ENCODE results near the gene CCDC7.
A peak's percentile ranks its signal among the peaks of the same experiment; 100 is the strongest.
"Not testable (repeated sequence)": the region's sequence is repeated elsewhere in the genome, so short reads cannot be mapped to it uniquely, and the experiment has no call there.

CCDC7 gene

DNA sequence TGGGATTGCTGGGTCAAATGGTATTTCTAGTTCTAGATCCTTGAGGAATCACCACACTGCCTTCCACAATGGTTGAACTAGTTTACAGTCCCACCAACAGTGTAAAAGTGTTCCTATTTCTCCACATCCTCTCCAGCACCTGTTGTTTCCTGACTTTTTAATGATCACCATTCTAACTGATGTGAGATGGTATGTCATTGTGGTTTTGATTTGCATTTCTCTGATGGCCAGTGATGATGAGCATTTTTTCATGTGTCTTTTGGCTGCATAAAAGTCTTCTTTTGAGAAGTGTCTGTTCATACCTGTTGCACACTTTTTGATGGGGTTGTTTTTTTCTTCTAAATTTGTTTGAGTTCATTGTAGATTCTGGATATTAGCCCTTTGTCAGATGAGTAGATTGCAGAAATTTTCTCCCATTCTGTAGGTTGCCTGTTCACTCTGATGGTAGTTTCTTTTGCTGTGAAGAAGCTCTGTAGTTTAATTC, 37.1 kb downstream of the CCDC7 start:
- H3K4me1 Mint-ChIP-seq; H3K4me3 Mint-ChIP-seq; H3K27me3 Mint-ChIP-seq; ATAC-seq (replicated peaks); H3K27ac Mint-ChIP-seq; DNase-seq: not testable (repeated sequence)
- Mint-ChIP-seq H3K9me3 (peaks cover 23 to 34% of the 10 kb centered on the region in 2 donors), H3K36me3 (peaks cover 66 to 78% of the 10 kb centered on the region in 2 donors)

GRCh38 chr10:32488038-32488437, 42.1 kb downstream of the CCDC7 start:
- peaks cover 17 to 23% of the 10 kb centered on the region in 2 donors for H3K9me3 Mint-ChIP-seq
- not testable (repeated sequence) for H3K27ac Mint-ChIP-seq; H3K4me3 Mint-ChIP-seq; H3K4me1 Mint-ChIP-seq; H3K27me3 Mint-ChIP-seq; ATAC-seq (replicated peaks); DNase-seq
- peaks cover 67 to 77% of the 10 kb centered on the region in 2 donors for H3K36me3 Mint-ChIP-seq

DNA sequence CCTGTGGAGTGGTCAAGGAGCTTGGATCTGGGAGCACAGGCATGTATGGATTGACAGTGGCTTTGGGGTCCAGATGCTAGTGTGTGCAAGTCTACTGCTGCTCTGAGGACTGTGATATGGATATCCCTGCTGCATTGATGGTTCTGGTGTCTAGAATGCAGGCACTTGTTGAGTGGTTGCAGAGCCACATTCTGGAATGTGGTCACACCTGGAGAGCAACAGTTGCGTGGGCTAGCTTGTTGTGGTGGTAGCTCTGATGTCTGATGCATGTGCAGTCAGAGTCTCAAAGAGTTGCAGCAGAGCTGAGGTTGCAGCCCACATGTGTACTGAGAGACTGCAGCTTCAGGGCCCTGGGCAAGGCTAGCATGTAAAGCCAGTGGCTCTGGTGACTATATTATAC, 43.2 kb downstream of the CCDC7 start:
- H3K27me3 Mint-ChIP-seq = no peaks in the 10 kb centered on the region
- H3K36me3 Mint-ChIP-seq = peaks cover 59 to 66% of the 10 kb centered on the region in 2 donors
- H3K4me1 Mint-ChIP-seq = no peaks in the 10 kb centered on the region
- peaks cover 16 to 17% of the 10 kb centered on the region in 2 donors for H3K9me3 Mint-ChIP-seq
- ATAC-seq (replicated peaks) = no peak
- H3K27ac Mint-ChIP-seq = no peak overlapping the region
- no peak overlapping the region for H3K4me3 Mint-ChIP-seq
- no peak for DNase-seq

- Mint-ChIP-seq H3K36me3 (peaks cover 57 to 63% of the 10 kb centered on the region in 2 donors), H3K27ac (no peak overlapping the region), H3K4me1 (no peaks in the 10 kb centered on the region), H3K27me3 (no peaks in the 10 kb centered on the region), H3K4me3 (no peak overlapping the region), H3K9me3 (peaks cover 17 to 20% of the 10 kb centered on the region in 2 donors)
- no peak for DNase-seq
- ATAC-seq (replicated peaks) = no peak
Observed at GRCh38 chr10:32489901-32490300, 44.0 kb downstream of the CCDC7 start.

DNA sequence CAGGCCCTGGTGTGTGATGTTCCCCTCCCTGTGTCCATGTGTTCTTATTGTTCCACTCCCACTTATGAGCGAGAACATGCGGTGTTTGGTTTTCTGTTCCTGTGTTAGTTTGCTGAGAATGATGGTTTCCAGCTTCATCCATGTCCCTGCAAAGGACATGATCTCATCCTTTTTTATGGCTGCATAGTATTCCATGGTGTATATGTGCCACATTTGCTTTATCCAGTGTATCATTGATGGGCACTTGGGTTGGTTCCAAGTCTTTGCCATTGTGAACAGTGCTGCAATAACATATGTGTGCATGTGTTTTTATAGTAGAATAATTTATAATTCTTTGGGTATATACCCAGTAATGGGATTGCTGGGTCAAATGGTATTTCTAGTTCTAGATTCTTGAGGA, 48.6 kb downstream of the CCDC7 start:
- H3K27ac Mint-ChIP-seq; H3K4me1 Mint-ChIP-seq; H3K27me3 Mint-ChIP-seq; ATAC-seq (replicated peaks); H3K4me3 Mint-ChIP-seq; DNase-seq: not testable (repeated sequence)
- peaks cover 3 to 11% of the 10 kb centered on the region in 2 donors for H3K9me3 Mint-ChIP-seq
- H3K36me3 Mint-ChIP-seq = peaks cover 33 to 59% of the 10 kb centered on the region in 2 donors

- not testable (repeated sequence) for ATAC-seq (replicated peaks)
Observed at GRCh38 chr10:32500136-32500535, 54.2 kb downstream of the CCDC7 start.

GRCh38 chr10:32501906-32502305, 56.0 kb downstream of the CCDC7 start:
- H3K27me3 Mint-ChIP-seq = no peaks in the 10 kb centered on the region
- ATAC-seq (replicated peaks) = no peak
- no peak overlapping the region for H3K27ac Mint-ChIP-seq
- H3K36me3 Mint-ChIP-seq = peaks cover 54 to 77% of the 10 kb centered on the region in 2 donors
- H3K9me3 Mint-ChIP-seq = peaks cover 8 to 11% of the 10 kb centered on the region in 2 donors
- no peak overlapping the region for H3K4me3 Mint-ChIP-seq
- no peak for DNase-seq
- no peaks in the 10 kb centered on the region for H3K4me1 Mint-ChIP-seq

More at GRCh38 chr10:32500136-32500535, 54.2 kb downstream of the CCDC7 start:
- not testable (repeated sequence) for DNase-seq, H3K4me3 Mint-ChIP-seq, H3K4me1 Mint-ChIP-seq, H3K9me3 Mint-ChIP-seq, H3K27me3 Mint-ChIP-seq, H3K27ac Mint-ChIP-seq
- H3K36me3 Mint-ChIP-seq = peaks cover 49 to 81% of the 10 kb centered on the region in 2 donors

- not testable (repeated sequence) for ATAC-seq (replicated peaks); H3K27me3 Mint-ChIP-seq; DNase-seq; H3K4me3 Mint-ChIP-seq; H3K4me1 Mint-ChIP-seq; H3K9me3 Mint-ChIP-seq; H3K27ac Mint-ChIP-seq
- peaks cover 42 to 54% of the 10 kb centered on the region in 2 donors for H3K36me3 Mint-ChIP-seq
Observed at GRCh38 chr10:32505762-32506420, 60.0 kb downstream of the CCDC7 start.

DNA sequence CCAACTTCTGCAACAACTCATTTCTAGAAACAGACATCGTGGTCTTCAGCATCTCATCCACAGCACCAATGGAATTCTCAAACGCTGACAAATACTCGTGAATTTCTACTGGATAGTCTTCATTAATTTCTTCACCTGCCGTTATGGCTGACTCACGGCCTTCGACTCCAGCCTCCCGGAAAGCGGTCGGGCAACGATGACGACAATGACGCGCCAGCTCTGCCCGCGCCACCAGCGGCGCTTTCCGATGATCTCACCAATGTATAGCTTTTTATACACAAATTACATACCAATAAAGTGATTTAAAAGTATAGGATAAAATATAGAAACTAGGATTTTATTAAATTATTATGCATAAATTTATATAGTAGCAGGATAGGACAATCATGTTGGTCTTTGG, 65.7 kb downstream of the CCDC7 start:
- Mint-ChIP-seq H3K36me3 (peaks cover 14 to 28% of the 10 kb centered on the region in 2 donors), H3K4me3 (no peak overlapping the region), H3K27me3 (no peaks in the 10 kb centered on the region), H3K9me3 (peaks cover 0 to under 1% of the 10 kb centered on the region in 2 donors), H3K4me1 (no peaks in the 10 kb centered on the region), H3K27ac (no peak overlapping the region)
- ATAC-seq (replicated peaks) (no peak), DNase-seq (no peak)

DNA sequence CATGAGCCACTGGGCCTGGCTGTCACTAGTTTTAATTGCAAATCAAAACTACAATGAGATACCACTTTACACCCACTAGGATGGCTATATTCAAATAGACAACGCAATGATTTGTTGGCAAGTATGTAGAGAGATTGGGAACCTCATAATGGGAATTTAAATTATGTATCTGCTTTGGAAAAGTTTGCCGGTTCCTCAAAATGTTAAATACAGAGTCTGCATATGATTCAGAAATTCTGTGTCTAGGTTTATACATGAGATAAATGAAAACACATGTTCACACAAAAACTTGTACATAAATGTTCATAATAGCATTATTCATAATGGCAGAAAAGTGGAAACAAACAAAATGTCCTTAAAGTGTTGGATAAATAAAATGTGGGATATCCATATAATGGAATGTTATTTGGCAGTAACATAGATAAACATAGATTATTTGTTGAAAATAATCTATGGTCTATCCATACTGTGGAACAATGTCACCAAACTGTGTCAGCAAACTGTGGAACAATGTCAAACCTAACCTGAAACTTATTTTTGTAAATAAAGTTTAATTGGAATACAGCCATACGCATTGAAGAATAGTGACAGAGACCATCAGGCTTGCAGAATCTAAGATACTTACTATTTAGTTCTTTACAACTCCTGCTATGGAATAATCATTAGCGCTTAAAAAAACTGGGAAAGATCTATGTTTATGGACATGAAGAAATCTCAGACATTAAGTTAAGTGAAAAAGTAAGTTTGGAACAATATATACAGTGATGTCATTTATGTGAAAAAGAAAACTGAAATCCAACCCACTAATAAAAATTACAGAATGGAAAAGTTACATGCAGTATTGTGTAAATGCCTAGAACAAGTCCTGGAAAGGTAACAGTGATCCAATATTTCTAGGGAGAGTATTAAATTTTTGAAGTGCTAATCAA, 70.9 kb downstream of the CCDC7 start:
- Mint-ChIP-seq H3K27me3 (no peaks in the 10 kb centered on the region), H3K9me3 (peaks cover 4 to 8% of the 10 kb centered on the region in 2 donors), H3K4me1 (no peaks in the 10 kb centered on the region), H3K36me3 (peaks cover 8 to 17% of the 10 kb centered on the region in 2 donors), H3K27ac (peak overlapping the region; percentile 9), H3K4me3 (no peak overlapping the region)
- ATAC-seq (replicated peaks) (no peak), DNase-seq (no peak)

DNA sequence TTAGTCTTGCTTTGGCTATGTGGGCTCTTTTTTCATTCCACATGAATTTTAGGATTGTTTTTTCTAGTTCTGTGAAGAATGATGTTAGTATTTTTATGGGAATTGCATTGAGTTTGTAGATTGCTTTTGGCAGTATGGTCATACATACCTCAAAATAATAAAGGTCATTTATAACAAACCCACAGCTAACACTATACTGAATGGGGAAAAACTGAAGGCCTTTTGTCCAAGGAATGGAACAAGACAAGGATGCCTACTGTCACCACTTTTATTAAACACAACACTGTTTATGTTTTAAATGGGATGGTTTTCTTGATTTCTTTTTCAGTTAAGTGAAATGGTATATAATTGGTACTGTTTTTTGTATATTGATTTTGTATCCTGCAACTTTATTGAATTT, 84.3 kb downstream of the CCDC7 start:
- H3K9me3 Mint-ChIP-seq = peaks cover 10 to 22% of the 10 kb centered on the region in 2 donors
- H3K36me3 Mint-ChIP-seq = peaks cover 27 to 42% of the 10 kb centered on the region in 2 donors
- no peak overlapping the region for H3K27ac Mint-ChIP-seq
- no peaks in the 10 kb centered on the region for H3K27me3 Mint-ChIP-seq
- no peaks in the 10 kb centered on the region for H3K4me1 Mint-ChIP-seq
- no peak overlapping the region for H3K4me3 Mint-ChIP-seq
- ATAC-seq (replicated peaks) = no peak
- DNase-seq = no peak

DNA sequence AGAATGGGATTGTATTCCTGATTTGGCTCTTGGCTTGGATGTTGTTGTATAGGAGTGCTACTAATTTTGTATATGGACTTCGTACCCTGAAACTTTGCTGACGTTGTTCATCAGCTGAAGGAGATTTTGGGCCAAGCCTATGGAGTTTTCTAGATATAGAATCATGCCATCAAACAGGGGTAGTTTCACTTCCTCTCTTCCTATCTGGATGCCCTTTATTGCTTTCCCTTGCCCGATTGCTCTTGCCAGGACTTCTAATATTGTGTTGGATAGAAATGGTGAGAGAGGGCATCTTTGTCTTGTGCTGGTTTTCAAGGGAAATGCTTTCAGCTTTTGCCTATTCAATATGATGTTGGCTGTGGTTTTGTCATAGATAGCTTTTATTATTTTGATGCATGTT, 92.3 kb downstream of the CCDC7 start:
- H3K9me3 Mint-ChIP-seq = peaks cover 15 to 19% of the 10 kb centered on the region in 2 donors
- no peak overlapping the region for H3K27ac Mint-ChIP-seq
- H3K4me1 Mint-ChIP-seq = no peaks in the 10 kb centered on the region
- ATAC-seq (replicated peaks) (no peak), DNase-seq (no peak)
- peaks cover 24 to 31% of the 10 kb centered on the region in 2 donors for H3K36me3 Mint-ChIP-seq
- H3K27me3 Mint-ChIP-seq = no peaks in the 10 kb centered on the region
- no peak overlapping the region for H3K4me3 Mint-ChIP-seq

DNA sequence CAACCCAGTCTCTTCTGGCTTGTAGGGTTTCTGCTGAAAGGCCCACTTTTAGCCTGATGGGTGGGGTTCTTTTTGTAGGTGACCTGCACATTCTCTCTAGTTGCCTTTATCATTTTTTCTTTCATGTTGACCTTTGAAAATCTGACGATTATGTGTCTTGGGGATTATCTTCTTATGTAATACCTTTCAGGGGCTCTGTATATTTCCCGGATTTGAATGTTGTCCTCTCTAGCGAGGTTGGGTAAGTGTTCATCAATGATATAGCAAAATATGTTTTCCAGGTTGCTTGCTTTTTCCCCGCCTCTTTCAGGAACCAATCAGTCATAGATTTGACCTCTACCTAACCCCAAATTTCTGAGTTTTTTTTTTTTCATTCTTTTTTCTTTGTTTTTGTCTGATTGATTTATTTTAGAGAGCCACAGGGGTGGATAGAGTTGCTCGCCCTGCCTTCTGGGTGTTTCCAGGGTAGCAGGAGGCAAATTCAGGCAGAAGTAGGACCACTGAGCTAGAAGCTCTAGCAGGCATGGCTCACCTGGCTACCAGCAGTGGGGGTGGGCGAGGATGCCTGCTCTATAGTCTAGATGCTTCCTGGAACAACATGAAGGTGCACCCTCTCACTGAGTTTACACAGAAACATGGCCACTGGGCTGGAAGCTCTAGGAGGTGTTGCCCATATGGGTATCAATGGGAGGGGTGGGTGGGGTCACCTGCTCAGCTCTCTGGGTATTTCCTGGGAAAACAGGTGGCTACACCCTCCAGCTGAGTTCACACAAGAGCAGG, 94.9 kb downstream of the CCDC7 start:
- peaks cover 9 to 15% of the 10 kb centered on the region in 2 donors for H3K36me3 Mint-ChIP-seq
- no peak for ATAC-seq (replicated peaks)
- peaks cover 7% of the 10 kb centered on the region in 2 donors for H3K9me3 Mint-ChIP-seq
- H3K27me3 Mint-ChIP-seq = no peaks in the 10 kb centered on the region
- H3K27ac Mint-ChIP-seq = peak overlapping the region; percentile 14
- H3K4me3 Mint-ChIP-seq = no peak overlapping the region
- no peaks in the 10 kb centered on the region for H3K4me1 Mint-ChIP-seq
- no peak for DNase-seq

DNA sequence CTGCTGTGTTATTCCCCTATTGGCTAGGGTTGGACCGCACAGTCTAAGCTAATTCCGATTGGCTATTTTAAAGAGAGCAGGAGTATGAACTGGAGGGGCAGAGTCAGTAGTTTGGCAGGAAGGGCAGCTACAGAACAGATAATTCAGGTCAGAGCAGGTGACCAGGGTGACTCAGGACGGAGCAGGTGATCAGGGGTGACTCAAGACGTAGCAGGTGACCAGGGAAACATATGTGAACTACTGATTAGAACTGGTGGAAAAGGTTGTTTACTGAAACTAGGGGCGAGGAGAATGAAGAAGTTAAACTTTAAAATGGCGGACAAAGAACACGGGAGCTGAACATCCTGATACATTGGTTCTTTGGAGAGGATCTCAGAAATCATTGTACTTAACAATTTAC, 102.3 kb downstream of the CCDC7 start:
- peaks cover 11 to 15% of the 10 kb centered on the region in 2 donors for H3K9me3 Mint-ChIP-seq
- H3K4me1 Mint-ChIP-seq = no peaks in the 10 kb centered on the region
- H3K27ac Mint-ChIP-seq = no peak overlapping the region
- DNase-seq (no peak), ATAC-seq (replicated peaks) (no peak)
- no peak overlapping the region for H3K4me3 Mint-ChIP-seq
- H3K36me3 Mint-ChIP-seq = peaks cover 24 to 26% of the 10 kb centered on the region in 2 donors
- no peaks in the 10 kb centered on the region for H3K27me3 Mint-ChIP-seq
